Transverse colon (tissue), 4 donors: ENCODE results near the gene CALM1. TPM values are rescaled to one million over a fixed set of nuclear protein-coding genes. Genes with fewer than 3 reads are reported as not detected.
"Not testable (repeated sequence)": the region's sequence is repeated elsewhere in the genome, so short reads cannot be mapped to it uniquely, and the experiment has no call there.

Source experiments
- DNase-seq: peaks from one replicate; pipeline ENCODE4 v3.0.0-alpha.2; 2019
- H3K27ac ChIP-seq, 4 donors: fragments of 200-600 bp; sonication (generic); 2 replicates each; pipeline ENCODE4 v1.5.1; 2016 to 2018; ENCODE audit warnings: inconsistent platforms in 4 of 4
- H3K27me3 ChIP-seq: fragments of 200-600 bp; sonication (generic); 2 replicates; pipeline ENCODE4 v1.5.1; 2017; ENCODE audit warnings: inconsistent platforms
- H3K36me3 ChIP-seq, 4 donors: fragments of 200-600 bp; sonication (generic); 2 replicates each; pipeline ENCODE4 v1.5.1; 2017 to 2019; ENCODE audit warnings: inconsistent platforms in 4 of 4
- H3K4me1 ChIP-seq, 4 donors: fragments of 200-600 bp; sonication (generic); 2 replicates each; pipeline ENCODE4 v1.5.1; 2017 to 2020; ENCODE audit warnings: inconsistent platforms in 4 of 4
- H3K4me3 ChIP-seq, 4 donors: fragments of 200-600 bp; sonication (generic); 1 replicate in 1 of 4; 2 replicates in 3 of 4; pipeline versions ENCODE4 v1.5.1 to v1.6.1; 2017 to 2019; ENCODE audit warnings: inconsistent platforms in 4 of 4
- H3K9me3 ChIP-seq, 2 donors: fragments of 200-600 bp; sonication (generic); 2 replicates each; pipeline ENCODE4 v1.5.1; 2017 to 2019; ENCODE audit warnings: inconsistent platforms in 2 of 2
- CTCF ChIP-seq, 5 experiments: fragments of 200-600 bp in 3 of 5; fragments of 450-650 bp in 2 of 5; sonication (generic) in 3 of 5; IDR thresholded peaks; 1 replicate in 2 of 5; 2 replicates in 3 of 5; pipeline ENCODE4 v1.5.1; 2016 to 2017; ENCODE audit warnings: antibody characterized with exemption in 5 of 5, inconsistent platforms in 3 of 5, mild to moderate bottlenecking in 2 of 5, moderate library complexity in 1 of 5
- EP300 ChIP-seq: sonication (generic); formaldehyde crosslinking; IDR thresholded peaks from one replicate; pipeline ENCODE4 v1.6.1; 2017; ENCODE audit warnings: antibody characterized with exemption, low read depth
- POLR2A ChIP-seq: fragments of 450-650 bp; IDR thresholded peaks from one replicate; pipeline ENCODE4 v1.6.1; 2016; ENCODE audit warnings: antibody characterized with exemption, mild to moderate bottlenecking, moderate library complexity
- POLR2AphosphoS5 ChIP-seq, 3 donors: sonication (generic); formaldehyde crosslinking; IDR thresholded peaks; one replicate each; pipeline ENCODE4 v1.6.1; 2016; ENCODE audit warnings: antibody characterized with exemption in 3 of 3
- WGBS, 2 donors: methylation state at CpG; one replicate each; pipeline ENCODE4 v1.1.5; 2018; ENCODE audit warnings: low coverage in 1 of 2; 5-methylcytosine and 5-hydroxymethylcytosine counted together
- in situ Hi-C, 4 donors: fragments of 200-750 bp; cut with MboI; loops; one replicate each; pipeline versions ENCODE4 v1.15.0 to v1.15.1; 2017; ENCODE audit warnings: low sequenced_read_pairs in 3 of 4, low pct_ligation_motif_present in 1 of 4, low pct_unique_long_range_greater_than_20kb in 1 of 4
- intact Hi-C: fragments of 100-400 bp; cut with DNase I; formaldehyde crosslinking; loops from one replicate; pipeline ENCODE4 v1.15.1; 2023; ENCODE audit warnings: low total_unique reads
- total RNA-seq, 4 donors: library from RNA; depleted of rRNA; stranded (reverse); fragments of >200 nt; gene quantifications; one replicate each; pipeline ENCODE4 v1.1.0, GENCODE V29; 2016

Gene CALM1
- total RNA-seq, 4 donors from 2014 or later: 297 to 1,199 (median 723) TPM

- TF ChIP-seq POLR2A (no peak), EP300 (no peak), POLR2AphosphoS5 (IDR thresholded peaks at IDR 0.05) (no peak), CTCF (IDR thresholded peaks at IDR 0.05) (no peak)
- in situ Hi-C loops: no loop called here
- no peak overlapping the region for H3K4me3 ChIP-seq
- H3K4me1 ChIP-seq: peaks cover 9 to 36% (median 22%) of the 10 kb centered on the region in 4 donors
- peak overlapping the region; percentile 61 to 100 (median 70) for H3K27ac ChIP-seq
- intact Hi-C loops: no loop called here
- no peaks in the 10 kb centered on the region for H3K9me3 ChIP-seq
- H3K27me3 ChIP-seq: no peaks in the 10 kb centered on the region
- WGBS, 2 donors: 38 to 53% methylated on average over 1 to 4 of the region's 4 CpGs
- no peaks in the 10 kb centered on the region for H3K36me3 ChIP-seq
- DNase-seq: peak; percentile 52
Observed at GRCh38 chr14:90388437-90388836, 8.4 kb upstream of the CALM1 start.

GRCh38 chr14:90388982-90389381 is 7.8 kb upstream of the CALM1 start:
- Histone ChIP-seq H3K27me3 (no peaks in the 10 kb centered on the region), H3K36me3 (no peaks in the 10 kb centered on the region), H3K4me3 (no peak overlapping the region), H3K4me1 (peaks cover 9 to 32% (median 19%) of the 10 kb centered on the region in 4 donors), H3K9me3 (no peaks in the 10 kb centered on the region), H3K27ac (no peak overlapping the region)
- DNase-seq: no peak
- WGBS, 2 donors: 68 to 83% methylated on average over 1 of the region's 1 CpG
- intact Hi-C loops: no loop called here
- TF ChIP-seq CTCF (IDR thresholded peaks at IDR 0.05): no peak
- TF ChIP-seq POLR2A: no peak
- no peak for TF ChIP-seq POLR2AphosphoS5 (IDR thresholded peaks at IDR 0.05)
- TF ChIP-seq EP300: no peak
- in situ Hi-C loops: no loop called here

- no peaks in the 10 kb centered on the region for H3K27me3 ChIP-seq
- no peak overlapping the region for H3K27ac ChIP-seq
- H3K4me3 ChIP-seq: no peak overlapping the region
- intact Hi-C loops: loop anchor here (10.0 kb wide), 1 partner anchor 361 kb away; no protein-coding TSS in a partner anchor
- H3K36me3 ChIP-seq: no peaks in the 10 kb centered on the region
- WGBS, 2 donors: 68 to 87% methylated on average over 3 of the region's 3 CpGs
- peaks cover 0 to 9% (median 4%) of the 10 kb centered on the region in 4 donors for H3K4me1 ChIP-seq
- no peak for DNase-seq
- no peak for TF ChIP-seq EP300
- TF ChIP-seq POLR2AphosphoS5 (IDR thresholded peaks at IDR 0.05): no peak
- TF ChIP-seq POLR2A: no peak
- TF ChIP-seq CTCF (IDR thresholded peaks at IDR 0.05): no peak
- in situ Hi-C loops: no loop called here
- no peaks in the 10 kb centered on the region for H3K9me3 ChIP-seq
Observed at GRCh38 chr14:90393966-90394365, 2.9 kb upstream of the CALM1 start.

- in situ Hi-C loops, H3K27me3 ChIP-seq, DNase-seq, H3K36me3 ChIP-seq, H3K9me3 ChIP-seq, H3K27ac ChIP-seq, H3K4me3 ChIP-seq: not testable (repeated sequence)
- 93 to 98% methylated on average over 3 to 8 of the region's 8 CpGs for WGBS, 2 donors
- H3K4me1 ChIP-seq: peaks cover 0 to 17% (median 11%) of the 10 kb centered on the region in 4 donors
- intact Hi-C loops: loop anchor here (10.0 kb wide), 1 partner anchor 360 kb away; no protein-coding TSS in a partner anchor
Observed at GRCh38 chr14:90394782-90395181, 2.0 kb upstream of the CALM1 start.
